HepG2 (cell line): ENCODE results near the gene TKFC. TPM values are rescaled to one million over a fixed set of nuclear protein-coding genes. Genes with fewer than 3 reads are reported as not detected.

Experiments used
- ATF3 ChIP-seq: sonication (generic); formaldehyde crosslinking; IDR thresholded peaks from 2 replicates; pipeline ENCODE4 v1.4.0; 2020; ENCODE audit warnings: missing genetic modification reagents
- BHLHE40 ChIP-seq: IDR thresholded peaks from 2 replicates; pipeline ENCODE4 v1.6.1; 2011; ENCODE audit warnings: low read length, improper control_type of control experiment
- DNMT1 ChIP-seq: sonication (generic); formaldehyde crosslinking; IDR thresholded peaks from 2 replicates; pipeline ENCODE4 v1.5.1; 2020; ENCODE audit warnings: mild to moderate bottlenecking, missing genetic modification reagents
- E2F2 ChIP-seq: sonication (generic); formaldehyde crosslinking; IDR thresholded peaks from 2 replicates; pipeline ENCODE4 v1.4.0; 2020; ENCODE audit warnings: missing genetic modification reagents, borderline replicate concordance
- HNF1A ChIP-seq, 2 experiments: sonication (generic) in 1 of 2; formaldehyde crosslinking in 1 of 2; IDR thresholded peaks; 2 replicates each; pipeline versions ENCODE4 v1.4.0 to v1.6.1; 2016 to 2020; ENCODE audit warnings: borderline replicate concordance in 1 of 2, low read depth in 1 of 2, mild to moderate bottlenecking in 1 of 2, missing genetic modification reagents in 1 of 2
- KDM3A ChIP-seq: IDR thresholded peaks from 2 replicates; pipeline ENCODE4 v1.6.1; 2018; ENCODE audit warnings: low read depth, missing compliant biosample characterization
- KDM5B ChIP-seq: sonication (generic); formaldehyde crosslinking; IDR thresholded peaks from 2 replicates; pipeline ENCODE4 v1.4.0; 2020; ENCODE audit warnings: missing genetic modification reagents, mild to moderate bottlenecking, borderline replicate concordance
- MTF2 ChIP-seq: sonication (generic); formaldehyde crosslinking; IDR thresholded peaks from 2 replicates; pipeline ENCODE4 v1.5.0; 2020; ENCODE audit warnings: missing genetic modification reagents, borderline replicate concordance
- PHF20 ChIP-seq: sonication (generic); formaldehyde crosslinking; IDR thresholded peaks from 2 replicates; pipeline ENCODE4 v1.5.0; 2020; ENCODE audit warnings: mild to moderate bottlenecking, missing genetic modification reagents
- POLR2A ChIP-seq, 2 experiments: IDR thresholded peaks; 2 replicates each; pipeline ENCODE4 v1.6.1; 2011; ENCODE audit warnings: low read depth in 2 of 2, low read length in 2 of 2, mild to moderate bottlenecking in 1 of 2, moderate library complexity in 1 of 2; ENCODE audit not compliant: insufficient read depth in 1 of 2
- SETDB1 ChIP-seq: sonication (generic); formaldehyde crosslinking; IDR thresholded peaks from 2 replicates; pipeline ENCODE4 v1.5.1; 2020; ENCODE audit warnings: missing genetic modification reagents, mild to moderate bottlenecking, borderline replicate concordance
- TAF15 ChIP-seq: fragments of 200-400 bp; formaldehyde crosslinking; IDR thresholded peaks from one replicate; pipeline ENCODE4 v1.6.1; 2018; ENCODE audit warnings: mild to moderate bottlenecking, low read depth, low read length; ENCODE audit not compliant: poor library complexity, severe bottlenecking
- TBP ChIP-seq: sonication (generic); formaldehyde crosslinking; IDR thresholded peaks from 2 replicates; pipeline ENCODE4 v1.5.0; 2020; ENCODE audit warnings: missing genetic modification reagents
- TRAFD1 ChIP-seq: sonication (generic); formaldehyde crosslinking; IDR thresholded peaks from 2 replicates; pipeline ENCODE4 v1.5.1; 2020; ENCODE audit warnings: missing genetic modification reagents, mild to moderate bottlenecking, borderline replicate concordance
- ZIK1 ChIP-seq: sonication (generic); formaldehyde crosslinking; IDR thresholded peaks from 2 replicates; pipeline ENCODE4 v1.5.0; 2020; ENCODE audit warnings: mild to moderate bottlenecking, low read depth, missing genetic modification reagents, borderline replicate concordance
- ZMAT3 ChIP-seq: sonication (generic); formaldehyde crosslinking; conservative IDR thresholded peaks from 2 replicates; pipeline ENCODE4 v1.7.0; 2021; ENCODE audit warnings: missing genetic modification reagents
- ZNF513 ChIP-seq: sonication (generic); formaldehyde crosslinking; conservative IDR thresholded peaks from 2 replicates; pipeline ENCODE4 v1.5.0; 2020; ENCODE audit warnings: missing genetic modification reagents
- ZNF777 ChIP-seq: sonication (generic); formaldehyde crosslinking; IDR thresholded peaks from 2 replicates; pipeline ENCODE4 v1.4.0; 2020; ENCODE audit warnings: missing genetic modification reagents
- ZSCAN22 ChIP-seq: sonication (generic); formaldehyde crosslinking; IDR thresholded peaks from 2 replicates; pipeline ENCODE4 v1.4.0; 2020; ENCODE audit warnings: mild to moderate bottlenecking, missing genetic modification reagents
- polyA plus RNA-seq, 8 experiments: library from polyadenylated mRNA; depleted of rRNA in 3 of 8; stranded (reverse) in 7 of 8; unstranded in 1 of 8; fragments of >200 nt; fragmentation: Illumina TruSeq in 4 of 8; extraction: Trizol in 4 of 8; gene quantifications; 2 replicates each; pipeline versions ENCODE4 v1.2.1 to v1.2.3, GENCODE V29; 2011 to 2016; ENCODE audit warnings: low read depth in 4 of 8, missing spikeins in 1 of 8, mixed read lengths in 1 of 8; ENCODE audit not compliant: insufficient read depth in 1 of 8
- total RNA-seq, 5 experiments: library from RNA; depleted of rRNA; stranded (reverse); fragments of >200 nt; fragmentation: Illumina TruSeq; extraction: Trizol; gene quantifications; 2 replicates each; pipeline ENCODE4 v1.2.3, GENCODE V29; 2016; ENCODE audit warnings: low read depth in 1 of 5

Gene TKFC
- total and polyA plus RNA-seq, 2 of the 13 experiments (the other 11 are each of a cell fraction or from before 2014, with no cell fraction given) = 147 to 197 TPM

- TF ChIP-seq ZMAT3 (CRISPR knock-in tag) (peak; percentile 86; the same call in 1 of the 2 replicates), TRAFD1 (CRISPR knock-in tag) (no peak), ZIK1 (0 out of 2 replicates have a peak, but pooled peaks have one; percentile 56), KDM5B (CRISPR knock-in tag) (peak; percentile 74; the same call in 1 of the 2 replicates), TAF15 (peak; percentile 4), DNMT1 (CRISPR knock-in tag) (no peak; the same call in 1 of the 2 replicates), KDM3A (CRISPR knock-in tag) (no peak; the same call in none of the 2 replicates), ZNF777 (CRISPR knock-in tag) (0 out of 2 replicates have a peak, but pooled peaks have one; percentile 12), MTF2 (CRISPR knock-in tag) (no peak; the same call in 1 of the 2 replicates), BHLHE40 (peak; percentile 40; the same call in 1 of the 2 replicates), HNF1A (IDR thresholded peaks at IDR 0.05; ENCODE audit: low read depth) (no peak), HNF1A (CRISPR knock-in tag; IDR thresholded peaks at IDR 0.05; ENCODE audit: borderline replicate concordance) (no peak), ATF3 (CRISPR knock-in tag) (peak; percentile 42), E2F2 (CRISPR knock-in tag) (peak; percentile 11; the same call in 1 of the 2 replicates), TBP (CRISPR knock-in tag) (no peak), SETDB1 (CRISPR knock-in tag) (no peak), PHF20 (CRISPR knock-in tag) (peak; percentile 90), POLR2A (IDR thresholded peaks at IDR 0.05; ENCODE audit: insufficient read depth in 1 of 2, low read depth in 2 of 2, low read length in 2 of 2) (peak; percentile 94 to 97), ZSCAN22 (CRISPR knock-in tag) (0 out of 2 replicates have a peak, but pooled peaks have one; percentile 51), ZNF513 (no peak)
These were observed at the start of gene TKFC, which contains the start of gene DDB1 (continued) for GRCh38 chr11:61332797-61333549.
